Retinal pigment epithelial cell (primary cell): Measurements from ENCODE around the gene PGA3.
"Not testable (repeated sequence)": the region's sequence is repeated elsewhere in the genome, so short reads cannot be mapped to it uniquely, and the experiment has no call there.

Experiments used
- DNase-seq: peaks from one replicate; pipeline ENCODE4 v3.0.0-alpha.2; 2010; ENCODE audit warnings: low read depth
- H3K4me3 ChIP-seq: 2 replicates; pipeline ENCODE4 v1.5.1; 2011; ENCODE audit warnings: mild to moderate bottlenecking, low read length, control low read depth, moderate library complexity
- TF ChIP-seq, protein P1 (sequence below): conservative IDR thresholded peaks from 2 replicates; pipeline ENCODE4 v1.5.1; 2011; ENCODE audit warnings: low read depth, low read length, control low read depth, inconsistent platforms

The PGA3 gene

DNA sequence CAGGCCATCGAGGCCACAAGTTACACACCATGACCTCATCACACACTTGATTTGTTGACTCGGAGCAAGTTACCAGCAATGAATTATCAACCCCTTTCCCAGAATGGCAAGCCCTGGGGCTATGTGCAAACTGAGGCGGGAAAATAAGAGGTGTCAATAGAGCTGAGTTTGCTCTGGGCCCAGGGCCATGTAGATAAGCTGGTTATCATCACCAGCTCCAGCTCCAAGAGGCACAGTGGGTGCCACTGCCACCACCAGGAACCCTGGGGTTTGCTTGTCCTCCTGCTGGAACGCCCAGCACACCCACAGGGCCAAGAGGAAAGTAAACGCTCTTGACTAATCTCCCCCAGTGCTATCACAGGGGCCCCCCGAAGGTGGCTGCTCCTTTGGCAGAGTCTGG, 29.0 kb upstream of the PGA3 start:
- DNase-seq, result no peak
- TF ChIP-seq, protein P1, sequence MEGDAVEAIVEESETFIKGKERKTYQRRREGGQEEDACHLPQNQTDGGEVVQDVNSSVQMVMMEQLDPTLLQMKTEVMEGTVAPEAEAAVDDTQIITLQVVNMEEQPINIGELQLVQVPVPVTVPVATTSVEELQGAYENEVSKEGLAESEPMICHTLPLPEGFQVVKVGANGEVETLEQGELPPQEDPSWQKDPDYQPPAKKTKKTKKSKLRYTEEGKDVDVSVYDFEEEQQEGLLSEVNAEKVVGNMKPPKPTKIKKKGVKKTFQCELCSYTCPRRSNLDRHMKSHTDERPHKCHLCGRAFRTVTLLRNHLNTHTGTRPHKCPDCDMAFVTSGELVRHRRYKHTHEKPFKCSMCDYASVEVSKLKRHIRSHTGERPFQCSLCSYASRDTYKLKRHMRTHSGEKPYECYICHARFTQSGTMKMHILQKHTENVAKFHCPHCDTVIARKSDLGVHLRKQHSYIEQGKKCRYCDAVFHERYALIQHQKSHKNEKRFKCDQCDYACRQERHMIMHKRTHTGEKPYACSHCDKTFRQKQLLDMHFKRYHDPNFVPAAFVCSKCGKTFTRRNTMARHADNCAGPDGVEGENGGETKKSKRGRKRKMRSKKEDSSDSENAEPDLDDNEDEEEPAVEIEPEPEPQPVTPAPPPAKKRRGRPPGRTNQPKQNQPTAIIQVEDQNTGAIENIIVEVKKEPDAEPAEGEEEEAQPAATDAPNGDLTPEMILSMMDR, result no peak
- no peak overlapping the region for H3K4me3 ChIP-seq

DNA sequence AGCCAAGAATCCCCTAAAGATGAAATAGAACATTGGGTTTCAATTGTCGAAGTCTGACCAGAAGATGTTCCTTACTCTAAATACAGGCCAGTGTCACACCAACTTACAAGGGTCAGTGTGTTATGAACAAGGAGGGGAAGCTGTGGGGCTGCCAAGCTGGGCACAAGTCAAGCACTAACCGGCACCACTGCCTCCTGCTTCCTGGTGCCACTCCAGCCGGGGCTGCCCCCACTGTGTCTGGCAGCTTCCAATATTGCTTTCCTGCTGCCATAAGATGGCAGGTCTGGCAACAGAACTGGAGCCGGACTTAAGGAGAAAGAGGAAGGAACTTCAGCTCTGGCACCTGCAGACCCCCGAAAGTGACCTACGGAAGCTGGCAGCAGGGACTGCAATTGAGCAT, 28.4 kb upstream of the PGA3 start:
- TF ChIP-seq, protein P1, result no peak
- no peak overlapping the region for H3K4me3 ChIP-seq
- DNase-seq, result no peak

DNA sequence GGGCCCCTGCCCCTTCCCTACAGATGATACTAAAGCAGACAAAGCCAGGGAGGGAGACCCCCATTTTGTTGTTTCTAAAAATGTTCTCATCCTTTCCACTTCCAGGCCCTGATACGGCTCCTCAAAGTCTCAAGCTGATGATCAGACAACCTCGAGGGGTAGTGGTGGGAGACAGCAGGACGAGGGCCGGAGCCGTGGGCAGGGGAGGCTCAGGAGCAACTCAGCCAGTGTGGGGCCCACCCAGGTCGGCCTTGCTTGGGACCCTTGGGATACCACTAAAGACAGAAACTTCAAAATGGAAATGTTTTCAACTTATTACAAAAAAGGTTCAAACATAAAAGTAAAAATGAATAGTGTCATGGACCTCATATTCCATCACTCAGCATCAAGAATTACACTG, 26.9 kb upstream of the PGA3 start:
- no peak overlapping the region for H3K4me3 ChIP-seq
- DNase-seq, result no peak
- TF ChIP-seq, protein P1, result no peak

DNA sequence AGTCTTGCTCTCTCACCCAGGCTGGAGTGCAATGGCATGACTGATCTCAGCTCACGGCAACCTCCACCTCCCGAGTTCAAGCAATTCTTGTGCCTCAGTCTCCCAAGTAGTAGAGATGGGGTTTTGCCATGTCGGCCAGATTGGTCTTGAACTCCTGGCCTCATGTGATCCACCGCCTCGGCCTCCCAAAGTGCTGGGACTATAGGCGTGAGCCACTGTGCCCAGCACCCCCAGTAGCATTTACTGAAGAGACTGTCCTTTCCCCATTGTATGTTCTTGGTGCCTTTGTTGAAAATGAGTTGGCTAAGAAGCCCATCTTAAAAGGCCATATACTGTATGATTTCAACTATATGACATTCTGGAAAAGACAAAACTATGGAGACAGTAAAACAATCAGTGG, 23.1 kb upstream of the PGA3 start:
- DNase-seq, H3K4me3 ChIP-seq: not testable (repeated sequence)

DNA sequence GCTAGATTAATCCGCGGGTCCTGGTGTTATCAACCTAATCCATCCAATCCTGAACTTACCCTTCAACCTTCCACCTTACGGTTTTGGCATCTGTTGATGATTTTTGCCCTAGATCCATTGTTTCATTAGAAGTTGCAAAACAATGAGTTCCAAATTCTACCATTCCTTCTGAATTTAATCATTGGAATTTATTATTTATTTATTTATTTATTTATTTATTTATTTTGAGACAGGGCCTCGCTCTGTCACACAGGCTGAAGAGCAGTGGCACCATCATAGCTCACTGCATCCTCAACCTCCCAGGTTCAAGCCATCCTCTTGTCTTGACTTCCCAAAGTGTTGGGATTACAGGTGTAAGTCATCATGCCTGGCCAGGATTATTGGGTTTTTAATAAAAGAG, 21.8 kb upstream of the PGA3 start:
- TF ChIP-seq, protein P1, result no peak
- DNase-seq, result no peak

DNA sequence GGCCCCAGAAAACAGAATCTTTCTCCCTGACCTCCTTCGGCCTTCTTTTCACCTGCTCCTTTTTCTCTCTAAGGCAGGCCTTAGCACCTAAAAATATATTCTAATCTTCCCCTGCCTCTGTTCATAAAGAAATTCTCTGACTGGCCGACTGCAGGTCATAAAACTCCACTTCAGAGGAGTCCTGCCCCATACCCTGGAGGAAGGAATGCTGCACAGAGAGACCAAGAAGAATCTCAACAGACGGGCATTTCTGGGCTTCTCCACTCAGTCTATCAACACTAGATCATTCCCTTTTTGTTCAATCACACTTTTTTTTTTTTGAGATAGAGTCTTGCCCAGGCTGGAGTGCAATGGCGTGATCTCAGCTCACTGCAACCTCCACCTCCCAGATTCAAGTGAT, 19.7 kb upstream of the PGA3 start:
- DNase-seq, result no peak
- TF ChIP-seq, protein P1, result peak; percentile 15
- no peak overlapping the region for H3K4me3 ChIP-seq

More for the DNA sequence above, 21.8 kb upstream of the PGA3 start:
- H3K4me3 ChIP-seq, result no peak overlapping the region

DNA sequence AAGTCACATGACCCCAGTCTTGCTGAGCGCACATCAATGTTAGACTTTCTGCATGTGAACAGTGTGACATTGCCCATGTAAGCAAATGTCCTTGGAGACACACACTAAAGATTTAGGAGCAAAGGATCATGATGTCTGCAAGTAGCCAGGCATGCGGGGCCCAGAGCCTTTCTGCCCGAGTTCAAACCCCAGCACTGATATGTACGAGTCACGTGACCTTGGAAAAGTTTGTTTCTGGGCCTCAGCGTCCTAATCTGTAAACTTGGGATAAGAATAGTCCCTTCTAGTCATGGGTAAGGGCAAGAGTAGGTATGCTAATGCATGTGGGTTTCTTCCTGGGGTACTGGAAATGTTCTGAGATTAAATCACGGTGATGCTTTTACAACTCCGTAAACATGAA, 16.8 kb upstream of the PGA3 start:
- no peak overlapping the region for H3K4me3 ChIP-seq
- TF ChIP-seq, protein P1, result no peak
- no peak for DNase-seq
